AG09319 (cell line): Measurements from ENCODE around the gene GDAP2.

ENCODE experiments used
- DNase-seq: peaks from one replicate; pipeline ENCODE4 v3.0.0-alpha.2; 2010; ENCODE audit warnings: low read depth; ENCODE audit errors: extremely low read depth
- CTCF ChIP-seq: IDR thresholded peaks from 2 replicates; pipeline ENCODE4 v1.5.1; 2011; ENCODE audit warnings: low read depth, mild to moderate bottlenecking, inconsistent platforms, low read length, moderate library complexity

GDAP2 gene

GRCh38 chr1:117821382-117821755 lies 108.1 kb downstream of the GDAP2 start:
- TF ChIP-seq CTCF = no peak
- DNase-seq = no peak

- TF ChIP-seq CTCF = no peak
- no peak for DNase-seq
Measured at GRCh38 chr1:117820694-117821381, 108.6 kb downstream of the GDAP2 start.

GRCh38 chr1:117820096-117820495 lies 109.3 kb downstream of the GDAP2 start:
- no peak for DNase-seq
- TF ChIP-seq CTCF = no peak

- no peak for TF ChIP-seq CTCF
- no peak for DNase-seq
Measured at GRCh38 chr1:117819301-117819700, 110.1 kb downstream of the GDAP2 start.

GRCh38 chr1:117818456-117818855 lies 111.0 kb downstream of the GDAP2 start:
- DNase-seq = no peak
- no peak for TF ChIP-seq CTCF

- DNase-seq = no peak
- TF ChIP-seq CTCF = no peak
Measured at GRCh38 chr1:117817629-117818028, 111.8 kb downstream of the GDAP2 start.

- no peak for DNase-seq
Measured at GRCh38 chr1:117815926-117816325, 113.5 kb downstream of the GDAP2 start.

More at GRCh38 chr1:117815926-117816325, 113.5 kb downstream of the GDAP2 start:
- TF ChIP-seq CTCF = no peak; the same call in 1 of the 2 replicates
